A549 (cell line): ENCODE data around the gene SMARCA5. TPM values are rescaled to one million over a fixed set of nuclear protein-coding genes. Genes with fewer than 3 reads are reported as not detected.

ENCODE experiments used
- ATAC-seq, 2 experiments: fragments of 200-7000 bp in 1 of 2; fragments of >200 bp in 1 of 2; cut with Nextera tagmentation in 1 of 2; cut with Tn5 transposase in 1 of 2; 3 replicates each; pipeline versions ENCODE4 v1.8.0 to v1.9.1; 2018 to 2020; ENCODE audit warnings: mild to moderate bottlenecking in 1 of 2, moderate library complexity in 1 of 2
- CTCF ChIA-PET: fragments of 300-600 bp; sonication (Branson Sonifier 250); formaldehyde crosslinking; extraction: SDS; loops from one replicate; lab custom pipeline; 2021; ENCODE audit warnings: antibody characterized with exemption, inconsistent platforms; lab: Yijun Ruan, JAX
- POLR2A ChIA-PET: fragments of 350-600 bp; formaldehyde crosslinking; extraction: SDS; loops from one replicate; lab custom pipeline; 2021; ENCODE audit warnings: antibody characterized with exemption, inconsistent platforms; lab: Yijun Ruan, JAX
- DNase-seq, 2 experiments: peaks; one replicate each; pipeline versions ENCODE4 v3.0.0 to v3.0.0-alpha.2; 2011 to 2016; ENCODE audit warnings: low read depth in 1 of 2, low spot score in 1 of 2
- FAIRE-seq: peaks from 2 replicates; lab custom pipeline; 2011; peaks lifted over from hg19 to GRCh38; lab: Jason Lieb, UNC
- H3K27ac ChIP-seq, 2 experiments: fragments of >200 bp; sonication (Bioruptor Twin); formaldehyde crosslinking; 3 replicates each; pipeline ENCODE4 v1.5.1; 2016 to 2017
- H3K4me1 ChIP-seq: fragments of >200 bp; sonication (Bioruptor Twin); formaldehyde crosslinking; 3 replicates; pipeline ENCODE4 v1.6.1; 2016
- H3K4me2 ChIP-seq: fragments of >200 bp; sonication (Bioruptor Twin); formaldehyde crosslinking; 3 replicates; pipeline ENCODE4 v1.6.1; 2016
- H3K4me3 ChIP-seq: fragments of >200 bp; sonication (Bioruptor Twin); formaldehyde crosslinking; 3 replicates; pipeline ENCODE4 v1.5.1; 2016
- H3K9me3 ChIP-seq: fragments of >200 bp; sonication (Bioruptor Twin); formaldehyde crosslinking; 3 replicates; pipeline ENCODE4 v1.6.1; 2016
- CBX8 ChIP-seq: fragments of 200-600 bp; sonication (generic); IDR thresholded peaks from 2 replicates; pipeline ENCODE4 v1.6.1; 2016
- EHF ChIP-seq: fragments of 250-450 bp; sonication (Bioruptor Pico); IDR thresholded peaks from 2 replicates; pipeline ENCODE4 v1.5.0; 2020; ENCODE audit warnings: mild to moderate bottlenecking
- ESRRA ChIP-seq: fragments of 150-350 bp; IDR thresholded peaks from 2 replicates; pipeline ENCODE4 v1.6.1; 2014; ENCODE audit warnings: mild to moderate bottlenecking, low read length, borderline replicate concordance
- FOSB ChIP-seq: fragments of 250-450 bp; sonication (Bioruptor Pico); IDR thresholded peaks from 2 replicates; pipeline ENCODE4 v1.5.0; 2020; ENCODE audit warnings: mild to moderate bottlenecking, moderate library complexity
- HOXA7 ChIP-seq: fragments of 250-450 bp; sonication (Bioruptor Pico); IDR thresholded peaks from 2 replicates; pipeline ENCODE4 v1.5.0; 2020; ENCODE audit warnings: mild to moderate bottlenecking, moderate library complexity
- HOXB5 ChIP-seq: fragments of 250-450 bp; sonication (Bioruptor Pico); IDR thresholded peaks from 2 replicates; pipeline ENCODE4 v1.5.0; 2020; ENCODE audit warnings: mild to moderate bottlenecking, moderate library complexity
- JUN ChIP-seq, 2 experiments: fragments of >200 bp; sonication (Bioruptor Twin); formaldehyde crosslinking; IDR thresholded peaks; 2 replicates in 1 of 2; 3 replicates in 1 of 2; pipeline ENCODE4 v1.6.1; 2016 to 2017
- MAFK ChIP-seq: fragments of 450-650 bp; IDR thresholded peaks from 2 replicates; pipeline ENCODE4 v1.6.1; 2014; ENCODE audit not compliant: partially characterized antibody
- MAZ ChIP-seq: fragments of 150-350 bp; IDR thresholded peaks from 2 replicates; pipeline ENCODE4 v1.6.1; 2014; ENCODE audit warnings: antibody characterized with exemption, low read depth, low read length, borderline replicate concordance
- MYC ChIP-seq: IDR thresholded peaks from 2 replicates; pipeline ENCODE4 v1.6.1; 2012; ENCODE audit warnings: mild to moderate bottlenecking, inconsistent platforms, low read length, improper control_type of control experiment, borderline replicate concordance
- NPAS2 ChIP-seq: fragments of 250-450 bp; sonication (Bioruptor Pico); IDR thresholded peaks from 2 replicates; pipeline ENCODE4 v1.8.0; 2022; ENCODE audit warnings: mild to moderate bottlenecking, moderate library complexity, borderline replicate concordance
- NR3C1 ChIP-seq: fragments of >200 bp; sonication (Bioruptor Twin); formaldehyde crosslinking; IDR thresholded peaks from 3 replicates; pipeline ENCODE4 v1.6.1; 2017
- POLR2A ChIP-seq: IDR thresholded peaks from 2 replicates; pipeline ENCODE4 v1.6.1; 2012; ENCODE audit warnings: mild to moderate bottlenecking, low read length
- POLR2AphosphoS2 ChIP-seq: conservative IDR thresholded peaks from 2 replicates; pipeline ENCODE4 v1.6.1; 2012; ENCODE audit warnings: low read length, improper control_type of control experiment, inconsistent platforms
- RAD21 ChIP-seq, 2 experiments: fragments of >200 bp in 1 of 2; sonication (Bioruptor Twin) in 1 of 2; formaldehyde crosslinking in 1 of 2; IDR thresholded peaks in 1 of 2; conservative IDR thresholded peaks in 1 of 2; 2 replicates in 1 of 2; 3 replicates in 1 of 2; pipeline ENCODE4 v1.6.1; 2012 to 2018; ENCODE audit warnings: inconsistent platforms in 1 of 2
- RNF2 ChIP-seq: fragments of 200-600 bp; sonication (generic); IDR thresholded peaks from 2 replicates; pipeline ENCODE4 v1.6.1; 2016; ENCODE audit warnings: low read depth, mild to moderate bottlenecking, antibody characterized with exemption, moderate library complexity, borderline replicate concordance
- SMC3 ChIP-seq: fragments of >200 bp; sonication (Bioruptor Twin); formaldehyde crosslinking; IDR thresholded peaks from 3 replicates; pipeline ENCODE4 v1.6.1; 2018; ENCODE audit warnings: inconsistent platforms
- SREBF2 ChIP-seq: fragments of 450-650 bp; IDR thresholded peaks from 2 replicates; pipeline ENCODE4 v1.6.1; 2014; ENCODE audit warnings: mild to moderate bottlenecking, moderate library complexity
- TP53 ChIP-seq: fragments of 250-450 bp; sonication (Bioruptor Pico); IDR thresholded peaks from 2 replicates; pipeline ENCODE4 v1.5.0; 2021; ENCODE audit warnings: mild to moderate bottlenecking, moderate library complexity
- ZFP36 ChIP-seq: fragments of 450-650 bp; IDR thresholded peaks from 2 replicates; pipeline ENCODE4 v1.6.1; 2014; ENCODE audit warnings: borderline replicate concordance; ENCODE audit not compliant: partially characterized antibody
- WGBS: methylation state at CpG from one replicate; pipeline ENCODE4 v1.1.6; 2017; ENCODE audit errors: missing lambda C conversion rate; 5-methylcytosine and 5-hydroxymethylcytosine counted together
- polyA plus RNA-seq, 4 experiments: library from polyadenylated mRNA; depleted of rRNA in 3 of 4; stranded (reverse); fragments of >200 nt; fragmentation: RNase III in 1 of 4; extraction: RNeasy Plus Mini Kit Qiagen cat#74134 plus additional on column Dnase treatment in 1 of 4; gene quantifications; 2 replicates in 3 of 4; 3 replicates in 1 of 4; pipeline ENCODE4 v1.2.3, GENCODE V29; 2011 to 2017
- TF ChIP-seq, protein P1 (sequence below): fragments of >200 bp; sonication (Bioruptor Twin); formaldehyde crosslinking; IDR thresholded peaks from 3 replicates; pipeline ENCODE4 v1.5.1; 2016
- TF ChIP-seq, protein P2 (sequence below): fragments of 250-450 bp; sonication (Bioruptor Pico); IDR thresholded peaks from 2 replicates; pipeline ENCODE4 v1.5.0; 2021; ENCODE audit warnings: mild to moderate bottlenecking, moderate library complexity, borderline replicate concordance

The SMARCA5 gene
- polyA plus RNA-seq, 2 of the 4 experiments (the other 2 are of a cell fraction) = 22.2 to 33.4 TPM

DNA sequence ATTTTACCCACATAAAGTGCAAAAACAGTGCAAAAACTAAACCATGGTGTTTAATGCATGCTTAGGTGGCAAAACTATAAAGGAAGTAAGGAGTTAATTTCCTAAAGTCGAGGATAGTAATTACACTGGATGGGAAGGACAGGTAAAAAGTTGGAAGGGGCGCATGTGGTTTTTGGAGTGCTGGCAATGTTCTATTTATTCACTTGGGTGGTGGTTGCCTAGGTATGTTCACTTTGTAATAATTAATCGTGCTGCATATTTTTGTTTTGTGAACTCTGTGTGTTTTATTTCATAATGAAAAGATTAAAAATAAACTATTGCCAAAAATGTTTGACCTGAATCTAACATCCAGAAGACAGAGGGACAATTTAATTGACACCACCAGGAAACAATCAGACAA lies 32.1 kb upstream of the SMARCA5 start:
- H3K4me3 ChIP-seq = no peak overlapping the region
- ChIA-PET CTCF (interaction anchor here (1.3 kb wide), 1 partner anchor 77 kb away, joined by 3 read pairs; no protein-coding TSS in a partner anchor), POLR2A (no interaction called here)
- TF ChIP-seq, protein P1, sequence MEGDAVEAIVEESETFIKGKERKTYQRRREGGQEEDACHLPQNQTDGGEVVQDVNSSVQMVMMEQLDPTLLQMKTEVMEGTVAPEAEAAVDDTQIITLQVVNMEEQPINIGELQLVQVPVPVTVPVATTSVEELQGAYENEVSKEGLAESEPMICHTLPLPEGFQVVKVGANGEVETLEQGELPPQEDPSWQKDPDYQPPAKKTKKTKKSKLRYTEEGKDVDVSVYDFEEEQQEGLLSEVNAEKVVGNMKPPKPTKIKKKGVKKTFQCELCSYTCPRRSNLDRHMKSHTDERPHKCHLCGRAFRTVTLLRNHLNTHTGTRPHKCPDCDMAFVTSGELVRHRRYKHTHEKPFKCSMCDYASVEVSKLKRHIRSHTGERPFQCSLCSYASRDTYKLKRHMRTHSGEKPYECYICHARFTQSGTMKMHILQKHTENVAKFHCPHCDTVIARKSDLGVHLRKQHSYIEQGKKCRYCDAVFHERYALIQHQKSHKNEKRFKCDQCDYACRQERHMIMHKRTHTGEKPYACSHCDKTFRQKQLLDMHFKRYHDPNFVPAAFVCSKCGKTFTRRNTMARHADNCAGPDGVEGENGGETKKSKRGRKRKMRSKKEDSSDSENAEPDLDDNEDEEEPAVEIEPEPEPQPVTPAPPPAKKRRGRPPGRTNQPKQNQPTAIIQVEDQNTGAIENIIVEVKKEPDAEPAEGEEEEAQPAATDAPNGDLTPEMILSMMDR = no peak
- no peak for TF ChIP-seq RAD21 (conservative IDR thresholded peaks at IDR 0.05 in 1 of 2, IDR thresholded peaks at IDR 0.05 in 1 of 2)
- TF ChIP-seq ESRRA = no peak
- TF ChIP-seq CBX8 = no peak
- TF ChIP-seq FOSB (CRISPR knock-in tag) = no peak
- no peak for TF ChIP-seq HOXA7
- no peak for FAIRE-seq
- H3K27ac ChIP-seq = no peak overlapping the region
- no peaks in the 10 kb centered on the region for H3K4me1 ChIP-seq
- 47% methylated on average over 3 of the region's 3 CpGs for WGBS
- no peak overlapping the region for H3K4me2 ChIP-seq
- no peaks in the 10 kb centered on the region for H3K9me3 ChIP-seq
- ATAC-seq = no peak
- DNase-seq = no peak

DNA sequence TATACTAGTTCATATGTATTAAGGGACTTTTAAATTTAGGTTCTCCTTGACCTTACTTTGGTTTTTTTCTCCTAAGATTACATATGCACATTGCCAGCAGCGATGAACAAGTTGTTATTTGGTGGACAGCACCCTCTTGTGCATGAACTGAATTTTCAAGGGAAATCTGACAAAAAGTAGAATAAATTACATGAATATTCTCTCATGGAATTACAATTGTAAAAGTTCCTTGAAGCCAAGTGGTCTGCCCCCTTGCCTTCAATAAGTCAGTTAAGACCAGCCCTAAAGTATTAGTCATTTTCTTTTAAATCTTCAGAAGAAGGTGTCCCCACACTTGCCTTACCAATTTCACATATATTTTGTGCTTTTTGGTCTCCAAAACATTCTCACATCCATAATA lies 30.7 kb upstream of the SMARCA5 start:
- POLR2A ChIA-PET = no interaction called here
- Histone ChIP-seq H3K27ac (no peak overlapping the region), H3K4me1 (no peaks in the 10 kb centered on the region), H3K9me3 (no peaks in the 10 kb centered on the region), H3K4me3 (no peak overlapping the region), H3K4me2 (no peak overlapping the region)
- TF ChIP-seq HOXB5 (no peak), RAD21 (conservative IDR thresholded peaks at IDR 0.05 in 1 of 2, IDR thresholded peaks at IDR 0.05 in 1 of 2) (peak; percentile 63 to 73; a peak in 4 of 5 replicates), TP53 (CRISPR knock-in tag) (no peak), ZFP36 (no peak), SMC3 (peak; percentile 62), EHF (CRISPR knock-in tag) (no peak), POLR2AphosphoS2 (no peak), MYC (no peak), RNF2 (no peak)
- TF ChIP-seq, protein P1 = peak; percentile 59
- FAIRE-seq (no peak), ATAC-seq (peak in 1 of 2 experiments; percentile 24; a peak in 1 of 6 replicates), DNase-seq (peak; percentile 9 to 47)
- 0% methylated on average over 1 of the region's 1 CpG for WGBS
- CTCF ChIA-PET = interaction anchor here (0.8 kb wide), 1 partner anchor 11 kb away, joined by 3 read pairs; no protein-coding TSS in a partner anchor

DNA sequence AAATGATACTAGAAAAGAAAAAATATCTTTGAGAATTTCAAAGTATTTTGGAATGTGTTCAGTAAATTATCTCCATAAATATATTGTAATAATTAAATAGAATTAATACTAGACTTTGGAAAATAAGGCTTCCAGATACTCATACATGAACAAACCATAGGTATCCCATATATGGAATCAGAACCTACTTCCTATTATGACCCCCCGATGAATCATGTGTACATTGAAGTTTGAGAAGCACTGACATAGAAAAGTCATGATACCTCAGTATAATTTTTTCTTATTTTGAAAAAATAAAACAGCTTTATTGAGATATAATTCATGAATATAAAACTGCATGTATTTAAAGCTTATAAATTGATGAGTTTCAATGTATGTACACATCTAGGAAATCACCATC lies 27.2 kb upstream of the SMARCA5 start:
- no peak overlapping the region for H3K4me3 ChIP-seq
- no peak overlapping the region for H3K4me2 ChIP-seq
- FAIRE-seq (no peak), DNase-seq (no peak), ATAC-seq (no peak)
- no peaks in the 10 kb centered on the region for H3K9me3 ChIP-seq
- ChIA-PET CTCF (no interaction called here), POLR2A (no interaction called here)
- no peak overlapping the region for H3K27ac ChIP-seq
- 26% methylated on average over 1 of the region's 1 CpG for WGBS
- H3K4me1 ChIP-seq = no peaks in the 10 kb centered on the region
- TF ChIP-seq MAFK = no peak
- no peak for TF ChIP-seq HOXA7
- TF ChIP-seq NPAS2 (CRISPR knock-in tag) = no peak
- no peak for TF ChIP-seq JUN (IDR thresholded peaks at IDR 0.05)
- no peak for TF ChIP-seq SREBF2
- no peak for TF ChIP-seq POLR2A
- TF ChIP-seq, protein P2, sequence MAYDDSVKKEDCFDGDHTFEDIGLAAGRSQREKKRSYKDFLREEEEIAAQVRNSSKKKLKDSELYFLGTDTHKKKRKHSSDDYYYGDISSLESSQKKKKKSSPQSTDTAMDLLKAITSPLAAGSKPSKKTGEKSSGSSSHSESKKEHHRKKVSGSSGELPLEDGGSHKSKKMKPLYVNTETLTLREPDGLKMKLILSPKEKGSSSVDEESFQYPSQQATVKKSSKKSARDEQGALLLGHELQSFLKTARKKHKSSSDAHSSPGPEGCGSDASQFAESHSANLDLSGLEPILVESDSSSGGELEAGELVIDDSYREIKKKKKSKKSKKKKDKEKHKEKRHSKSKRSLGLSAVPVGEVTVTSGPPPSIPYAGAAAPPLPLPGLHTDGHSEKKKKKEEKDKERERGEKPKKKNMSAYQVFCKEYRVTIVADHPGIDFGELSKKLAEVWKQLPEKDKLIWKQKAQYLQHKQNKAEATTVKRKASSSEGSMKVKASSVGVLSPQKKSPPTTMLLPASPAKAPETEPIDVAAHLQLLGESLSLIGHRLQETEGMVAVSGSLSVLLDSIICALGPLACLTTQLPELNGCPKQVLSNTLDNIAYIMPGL (CRISPR knock-in tag) = no peak
- no peak for TF ChIP-seq NR3C1
- TF ChIP-seq MAZ = no peak
- no peak for TF ChIP-seq SMC3
